GM19395 (cell line): ENCODE data around the gene PACC1.

Experiments
- ATAC-seq: cut with Tn5 transposase; IDR thresholded peaks from one replicate; pipeline ENCODE4 v1.9.1; 2021; ENCODE audit warnings: mild to moderate bottlenecking, moderate library complexity; ENCODE audit not compliant: unreplicated experiment

Gene PACC1

GRCh38 chr1:212438831-212439237 is 24.1 kb upstream of the PACC1 start:
- ATAC-seq, result no peak

GRCh38 chr1:212437179-212437798 is 22.6 kb upstream of the PACC1 start:
- ATAC-seq, result no peak

- no peak for ATAC-seq
Observed at GRCh38 chr1:212434992-212435391, 20.3 kb upstream of the PACC1 start.

GRCh38 chr1:212433577-212434462 is 19.1 kb upstream of the PACC1 start:
- ATAC-seq, result no peak

- ATAC-seq, result peak; percentile 97
Observed at GRCh38 chr1:212432661-212433576, 18.2 kb upstream of the PACC1 start, which contains the start of gene NENF. Gene NENF (plus strand): TSS chr1:212432920. CDS start chr1:212432944, 24 bp downstream.

GRCh38 chr1:212432272-212432660 is 17.6 kb upstream of the PACC1 start:
- ATAC-seq, result no peak

GRCh38 chr1:212431644-212432043 is 17.0 kb upstream of the PACC1 start:
- no peak for ATAC-seq

- no peak for ATAC-seq
Observed at GRCh38 chr1:212430955-212431394, 16.3 kb upstream of the PACC1 start.

- ATAC-seq, result no peak
Observed at GRCh38 chr1:212430416-212430815, 15.7 kb upstream of the PACC1 start.

GRCh38 chr1:212428496-212428895 is 13.8 kb upstream of the PACC1 start:
- no peak for ATAC-seq

- ATAC-seq, result no peak
Observed at GRCh38 chr1:212423879-212424278, 9.2 kb upstream of the PACC1 start.

GRCh38 chr1:212421165-212421564 is 6.5 kb upstream of the PACC1 start:
- ATAC-seq, result no peak

GRCh38 chr1:212415107-212415841 is 588 bp upstream of the PACC1 start:
- no peak for ATAC-seq

GRCh38 chr1:212413902-212414327 is 771 bp downstream of the PACC1 start:
- ATAC-seq, result no peak

GRCh38 chr1:212412374-212412773 is 2.3 kb downstream of the PACC1 start:
- no peak for ATAC-seq

- no peak for ATAC-seq
Observed at GRCh38 chr1:212410231-212410820, 4.4 kb downstream of the PACC1 start.

GRCh38 chr1:212402666-212403321 is 11.9 kb downstream of the PACC1 start:
- ATAC-seq, result no peak

- ATAC-seq, result no peak
Observed at GRCh38 chr1:212401838-212402582, 12.7 kb downstream of the PACC1 start.

GRCh38 chr1:212401042-212401441 is 13.6 kb downstream of the PACC1 start:
- ATAC-seq, result no peak
